Astrocyte of the cerebellum (primary cell): Measurements from ENCODE around the gene POU2F3.
A peak's percentile ranks its signal among the peaks of the same experiment; 100 is the strongest.

Experiments
- DNase-seq: peaks from one replicate; pipeline ENCODE4 v3.0.0-alpha.2; 2011; ENCODE audit warnings: low read depth
- H3K4me3 ChIP-seq: 2 replicates; pipeline ENCODE4 v1.5.1; 2011; ENCODE audit warnings: mild to moderate bottlenecking, low read depth, low read length, moderate library complexity
- CTCF ChIP-seq: IDR thresholded peaks from 2 replicates; pipeline ENCODE4 v1.5.1; 2012; ENCODE audit warnings: low read length, low read depth, moderate library complexity, mild to moderate bottlenecking; ENCODE audit errors: missing control alignments
- in situ Hi-C: cut with HindIII; loops from 2 replicates; pipeline ENCODE4 v1.10.0; 2017; ENCODE audit warnings: low sequenced_read_pairs

POU2F3 gene

GRCh38 chr11:120256178-120256577 lies 16.2 kb downstream of the POU2F3 start:
- no peak for TF ChIP-seq CTCF
- in situ Hi-C loops: loop anchor here (5.0 kb wide), 1 partner anchor 59 kb away; no protein-coding TSS in a partner anchor
- H3K4me3 ChIP-seq: no peak overlapping the region
- no peak for DNase-seq

GRCh38 chr11:120256779-120257178 lies 16.8 kb downstream of the POU2F3 start:
- no peak overlapping the region for H3K4me3 ChIP-seq
- DNase-seq: no peak
- in situ Hi-C loops: loop anchor here (5.0 kb wide), 1 partner anchor 59 kb away; no protein-coding TSS in a partner anchor
- TF ChIP-seq CTCF: no peak

- TF ChIP-seq CTCF: no peak
- no peak for DNase-seq
- in situ Hi-C loops: loop anchor here (5.0 kb wide), 1 partner anchor 60 kb away; no protein-coding TSS in a partner anchor
- H3K4me3 ChIP-seq: no peak overlapping the region
Measured at GRCh38 chr11:120257346-120257745, 17.4 kb downstream of the POU2F3 start.

GRCh38 chr11:120258661-120259060 lies 18.7 kb downstream of the POU2F3 start:
- in situ Hi-C loops: loop anchor here (5.0 kb wide), 1 partner anchor 61 kb away; no protein-coding TSS in a partner anchor

GRCh38 chr11:120259241-120259640 lies 19.3 kb downstream of the POU2F3 start:
- in situ Hi-C loops: loop anchor here (5.0 kb wide), 1 partner anchor 62 kb away; no protein-coding TSS in a partner anchor
- no peak overlapping the region for H3K4me3 ChIP-seq
- no peak for DNase-seq
- TF ChIP-seq CTCF: no peak

More at GRCh38 chr11:120258661-120259060, 18.7 kb downstream of the POU2F3 start:
- no peak for DNase-seq
- no peak overlapping the region for H3K4me3 ChIP-seq
- peak; percentile 8 for TF ChIP-seq CTCF

- no peak overlapping the region for H3K4me3 ChIP-seq
- in situ Hi-C loops: loop anchor here (5.0 kb wide), 1 partner anchor 63 kb away; no protein-coding TSS in a partner anchor
- DNase-seq: no peak
- no peak for TF ChIP-seq CTCF
Measured at GRCh38 chr11:120259988-120260565, 20.1 kb downstream of the POU2F3 start.
